Vagina (tissue), 2 donors: ENCODE data around the gene C1orf146.

ENCODE experiments used
- POLR2AphosphoS5 ChIP-seq, 2 donors: sonication (generic); formaldehyde crosslinking; IDR thresholded peaks; one replicate each; pipeline ENCODE4 v1.9.0; 2017; ENCODE audit warnings: antibody characterized with exemption in 2 of 2, mild to moderate bottlenecking in 2 of 2, low read depth in 1 of 2; ENCODE audit not compliant: insufficient read depth in 1 of 2
- TF ChIP-seq, protein P1 (sequence below), 3 experiments: fragments of 450-650 bp in 2 of 3; fragments of 200-600 bp in 1 of 3; sonication (generic) in 1 of 3; IDR thresholded peaks; one replicate each; pipeline ENCODE4 v1.5.1; 2017 to 2019; ENCODE audit warnings: antibody characterized with exemption in 3 of 3, mild to moderate bottlenecking in 2 of 3, moderate library complexity in 2 of 3

DNA sequence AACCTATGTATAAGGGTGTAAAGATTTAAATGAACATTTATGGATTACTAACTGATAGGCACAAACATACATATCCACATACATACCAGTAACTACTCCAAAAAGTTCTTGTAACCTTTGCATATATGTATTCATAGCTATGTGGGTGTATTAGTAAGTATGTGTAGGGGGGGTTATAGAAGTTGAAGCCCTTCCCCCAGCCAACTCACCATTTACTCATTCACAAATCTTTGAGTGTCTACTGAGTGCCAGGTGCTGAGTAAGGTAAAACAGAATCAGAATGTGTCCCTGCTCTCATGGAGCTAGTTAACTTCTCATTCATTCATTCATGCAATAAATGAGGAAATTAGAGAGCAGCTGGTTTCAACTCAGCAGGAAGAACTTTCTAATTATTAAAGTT is 1.3 kb downstream of the C1orf146 start:
- no peak for TF ChIP-seq POLR2AphosphoS5 (IDR thresholded peaks at IDR 0.05; ENCODE audit: insufficient read depth in 1 of 2, low read depth in 1 of 2)
- TF ChIP-seq, protein P1, sequence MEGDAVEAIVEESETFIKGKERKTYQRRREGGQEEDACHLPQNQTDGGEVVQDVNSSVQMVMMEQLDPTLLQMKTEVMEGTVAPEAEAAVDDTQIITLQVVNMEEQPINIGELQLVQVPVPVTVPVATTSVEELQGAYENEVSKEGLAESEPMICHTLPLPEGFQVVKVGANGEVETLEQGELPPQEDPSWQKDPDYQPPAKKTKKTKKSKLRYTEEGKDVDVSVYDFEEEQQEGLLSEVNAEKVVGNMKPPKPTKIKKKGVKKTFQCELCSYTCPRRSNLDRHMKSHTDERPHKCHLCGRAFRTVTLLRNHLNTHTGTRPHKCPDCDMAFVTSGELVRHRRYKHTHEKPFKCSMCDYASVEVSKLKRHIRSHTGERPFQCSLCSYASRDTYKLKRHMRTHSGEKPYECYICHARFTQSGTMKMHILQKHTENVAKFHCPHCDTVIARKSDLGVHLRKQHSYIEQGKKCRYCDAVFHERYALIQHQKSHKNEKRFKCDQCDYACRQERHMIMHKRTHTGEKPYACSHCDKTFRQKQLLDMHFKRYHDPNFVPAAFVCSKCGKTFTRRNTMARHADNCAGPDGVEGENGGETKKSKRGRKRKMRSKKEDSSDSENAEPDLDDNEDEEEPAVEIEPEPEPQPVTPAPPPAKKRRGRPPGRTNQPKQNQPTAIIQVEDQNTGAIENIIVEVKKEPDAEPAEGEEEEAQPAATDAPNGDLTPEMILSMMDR (IDR thresholded peaks at IDR 0.05): no peak
